Osteocyte (in vitro differentiated cells): ENCODE data around the gene CIROP. TPM values are rescaled to one million over a fixed set of nuclear protein-coding genes. Genes with fewer than 3 reads are reported as not detected.

Source experiments
- DNase-seq: peaks from one replicate; pipeline ENCODE4 v3.0.0; 2021; ENCODE audit warnings: mixed read lengths; ENCODE audit not compliant: unreplicated experiment; ENCODE audit errors: extremely low spot score
- H3K27ac Mint-ChIP-seq: one replicate; pipeline ENCODE4 v1.8.0; 2021; ENCODE audit warnings: mild to moderate bottlenecking, mixed read lengths; ENCODE audit not compliant: unreplicated experiment
- H3K27me3 Mint-ChIP-seq: one replicate; pipeline ENCODE4 v1.8.0; 2021; ENCODE audit warnings: mixed read lengths; ENCODE audit not compliant: unreplicated experiment
- H3K36me3 Mint-ChIP-seq: one replicate; pipeline ENCODE4 v1.8.0; 2021; ENCODE audit warnings: mixed read lengths; ENCODE audit not compliant: unreplicated experiment
- H3K4me1 Mint-ChIP-seq: one replicate; pipeline ENCODE4 v1.8.0; 2021; ENCODE audit warnings: mixed read lengths; ENCODE audit not compliant: unreplicated experiment
- H3K4me3 Mint-ChIP-seq: one replicate; pipeline ENCODE4 v1.8.0; 2021; ENCODE audit warnings: mild to moderate bottlenecking, moderate library complexity, mixed read lengths; ENCODE audit not compliant: unreplicated experiment
- H3K9me3 Mint-ChIP-seq: one replicate; pipeline ENCODE4 v1.8.0; 2021; ENCODE audit warnings: mixed read lengths; ENCODE audit not compliant: unreplicated experiment
- CTCF ChIP-seq: fragments of 200-600 bp; sonication (generic); IDR thresholded peaks from 2 replicates; pipeline ENCODE4 v1.5.0; 2021; ENCODE audit warnings: antibody characterized with exemption, mild to moderate bottlenecking, moderate library complexity
- total RNA-seq: library from RNA; stranded (reverse); gene quantifications from 2 replicates; pipeline ENCODE4 v1.2.1, GENCODE V29; 2021

CIROP gene
- total RNA-seq, 1 donor from 2014 or later, result not detected

DNA sequence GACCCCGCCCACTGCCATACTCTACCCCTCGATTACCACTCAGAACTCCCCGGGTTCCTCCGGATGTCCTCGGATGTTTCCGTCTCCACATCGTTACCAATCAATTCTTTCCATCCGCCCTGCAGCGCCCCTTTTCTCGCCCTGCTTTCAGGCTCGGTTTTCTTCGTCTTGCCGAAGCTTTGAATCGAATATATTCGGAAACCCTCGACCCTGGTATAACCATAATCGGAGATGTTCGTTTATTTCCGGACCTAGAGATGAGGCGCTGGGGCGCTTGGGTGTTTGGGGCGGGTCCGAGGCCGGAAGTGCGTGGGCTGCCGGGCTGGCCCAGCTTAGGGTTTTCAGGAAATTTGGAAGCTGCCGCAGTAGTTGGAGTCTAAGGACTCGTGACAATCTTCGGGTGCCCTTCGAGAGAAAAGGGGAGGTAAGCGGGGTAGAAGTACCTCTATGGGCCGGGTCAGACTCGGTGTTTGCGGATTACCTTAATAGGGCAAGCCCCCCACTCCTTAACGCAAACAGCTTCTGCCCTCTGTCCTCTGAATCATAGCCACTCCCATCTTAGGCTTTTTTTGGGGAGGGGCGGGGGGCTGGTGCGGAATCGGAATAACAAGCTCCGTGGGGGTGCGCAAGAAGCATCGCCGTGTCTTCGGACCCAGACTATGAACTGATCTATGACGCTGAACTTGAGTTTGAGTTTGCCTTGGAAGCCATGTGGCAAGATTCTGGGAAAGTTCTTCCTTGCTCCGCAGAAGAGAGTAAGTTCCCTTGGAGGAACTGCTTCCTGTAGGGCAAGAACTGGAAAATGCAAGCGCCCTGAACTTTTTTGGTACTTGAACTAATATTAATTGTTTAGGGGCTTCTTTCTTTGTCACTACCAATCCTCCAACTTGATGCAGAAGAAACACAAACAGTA lies 9.3 kb downstream of the CIROP start, which contains the start of gene C14orf119:
C14orf119 (plus strand) TSS at position 310 of the 913 bp plus-strand sequence. CDS start 2,154 bp downstream, outside the sequence.
- TF ChIP-seq CTCF, result no peak
- Mint-ChIP-seq H3K27ac (no peak within 1 kb of the TSS), H3K4me3 (no peak within 1 kb of the TSS), H3K36me3 (peaks cover 40% of the 10 kb centered on the region), H3K27me3 (no peaks in the 10 kb centered on the region), H3K9me3 (no peaks in the 10 kb centered on the region), H3K4me1 (peaks cover 18% of the 10 kb centered on the region)
- DNase-seq, result peak; percentile 100

DNA sequence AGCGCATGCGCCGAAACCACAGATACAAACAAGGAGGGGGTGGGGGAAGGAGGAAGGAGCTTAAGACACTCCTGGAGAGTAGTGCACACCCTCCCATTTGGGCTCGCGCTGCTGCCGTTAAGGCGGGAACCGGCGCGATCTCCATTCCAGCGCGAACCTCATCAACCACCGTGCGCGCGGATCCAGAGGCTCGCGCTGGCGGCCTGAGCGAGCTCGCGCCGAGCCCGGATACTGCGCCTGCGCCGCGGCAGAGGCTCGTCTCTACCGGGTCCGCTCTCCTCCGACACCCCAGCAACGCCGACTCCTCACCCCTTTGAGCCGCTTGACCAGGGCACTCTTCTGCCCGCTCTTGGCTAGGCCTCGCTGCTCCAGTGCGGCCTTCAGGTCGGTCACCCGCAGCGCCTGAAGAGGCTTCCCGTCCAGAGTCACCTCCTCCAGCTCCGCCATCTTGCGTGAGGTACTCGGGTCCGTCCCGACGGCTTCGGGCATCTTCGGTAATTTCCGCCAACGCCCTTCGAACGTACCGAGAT lies 10.1 kb downstream of the CIROP start, which contains the start of gene ACIN1:
ACIN1 (minus strand) TSS at position 471 of the 530 bp plus-strand sequence; CDS start at position 447, 24 bp downstream.
- Mint-ChIP-seq H3K27ac (no peak within 1 kb of the TSS), H3K27me3 (no peaks in the 10 kb centered on the region), H3K4me3 (no peak within 1 kb of the TSS), H3K4me1 (peaks cover 18% of the 10 kb centered on the region), H3K36me3 (peaks cover 45% of the 10 kb centered on the region), H3K9me3 (no peaks in the 10 kb centered on the region)
- no peak for TF ChIP-seq CTCF
- DNase-seq, result no peak

GRCh38 chr14:23093991-23094665 lies 10.7 kb downstream of the CIROP start:
- H3K4me3 Mint-ChIP-seq, result no peak overlapping the region
- no peak for DNase-seq

DNA sequence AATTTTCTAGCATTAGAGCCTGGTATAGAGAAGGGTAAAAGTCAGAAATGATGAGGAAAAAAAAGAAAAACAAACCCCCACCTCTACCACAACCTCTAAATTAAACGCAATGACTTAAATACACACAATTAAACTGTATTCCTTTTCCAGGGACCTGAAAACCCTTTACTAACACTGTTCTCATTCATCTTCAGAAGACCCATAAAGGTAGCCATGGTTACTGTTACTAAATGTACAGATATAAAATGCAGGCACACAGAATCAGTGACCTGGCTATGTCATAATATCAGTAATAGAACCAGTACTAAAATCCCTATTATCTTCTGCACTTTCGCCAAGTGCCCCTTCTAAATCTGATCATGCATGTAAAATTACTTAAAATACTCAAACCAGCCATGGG lies 11.3 kb downstream of the CIROP start:
- H3K4me3 Mint-ChIP-seq, result no peak overlapping the region
- peaks cover 18% of the 10 kb centered on the region for H3K4me1 Mint-ChIP-seq
- TF ChIP-seq CTCF, result no peak
- no peaks in the 10 kb centered on the region for H3K27me3 Mint-ChIP-seq
- no peak for DNase-seq
- H3K9me3 Mint-ChIP-seq, result no peaks in the 10 kb centered on the region
- H3K27ac Mint-ChIP-seq, result peak overlapping the region; percentile 2
- peaks cover 40% of the 10 kb centered on the region for H3K36me3 Mint-ChIP-seq

More at GRCh38 chr14:23093991-23094665, 10.7 kb downstream of the CIROP start:
- no peaks in the 10 kb centered on the region for H3K9me3 Mint-ChIP-seq
- no peaks in the 10 kb centered on the region for H3K27me3 Mint-ChIP-seq
- H3K4me1 Mint-ChIP-seq, result peaks cover 18% of the 10 kb centered on the region
- peak; percentile 16 for TF ChIP-seq CTCF
- H3K27ac Mint-ChIP-seq, result no peak overlapping the region
- H3K36me3 Mint-ChIP-seq, result peaks cover 46% of the 10 kb centered on the region
